Spleen (tissue), 7 donors: ENCODE results near the gene CLDN4.
"Not testable (repeated sequence)": the region's sequence is repeated elsewhere in the genome, so short reads cannot be mapped to it uniquely, and the experiment has no call there.

Experiments used
- POLR2AphosphoS5 ChIP-seq, 3 donors: sonication (generic); formaldehyde crosslinking; IDR thresholded peaks; one replicate each; pipeline ENCODE4 v1.5.1; 2017; ENCODE audit warnings: antibody characterized with exemption in 3 of 3
- TF ChIP-seq, protein P1 (sequence below), 11 experiments: fragments of 200-600 bp in 7 of 11; fragments of 450-650 bp in 4 of 11; sonication (generic) in 4 of 11; IDR thresholded peaks in 8 of 11; conservative IDR thresholded peaks in 3 of 11; 1 replicate in 7 of 11; 2 replicates in 4 of 11; pipeline versions ENCODE4 v1.4.0 to v1.8.0; 2016 to 2021; ENCODE audit warnings: antibody characterized with exemption in 11 of 11, inconsistent platforms in 4 of 11, mild to moderate bottlenecking in 1 of 11
- donor health status: DM: no; HTN: no; CAD: no; lungs with moderate emphysema.
- donor health status: DM: no; HTN: no; CAD: no.
- donor health status: DM: no; HTN: no; CAD: no.

DNA sequence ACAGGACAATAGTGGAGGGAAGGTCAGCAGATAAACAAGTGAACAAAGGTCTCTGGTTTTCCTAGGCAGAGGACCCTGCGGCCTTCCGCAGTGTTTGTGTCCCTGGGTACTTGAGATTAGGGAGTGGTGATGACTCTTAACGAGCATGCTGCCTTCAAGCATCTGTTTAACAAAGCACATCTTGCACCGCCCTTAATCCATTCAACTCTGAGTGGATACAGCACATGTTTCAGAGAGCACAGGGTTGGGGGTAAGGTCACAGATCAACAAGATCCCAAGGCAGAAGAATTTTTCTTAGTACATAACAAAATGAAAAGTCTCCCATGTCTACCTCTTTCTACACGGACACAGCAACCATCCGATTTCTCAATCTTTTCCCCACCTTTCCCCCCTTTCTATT, 34.1 kb upstream of the CLDN4 start:
- TF ChIP-seq, protein P1, sequence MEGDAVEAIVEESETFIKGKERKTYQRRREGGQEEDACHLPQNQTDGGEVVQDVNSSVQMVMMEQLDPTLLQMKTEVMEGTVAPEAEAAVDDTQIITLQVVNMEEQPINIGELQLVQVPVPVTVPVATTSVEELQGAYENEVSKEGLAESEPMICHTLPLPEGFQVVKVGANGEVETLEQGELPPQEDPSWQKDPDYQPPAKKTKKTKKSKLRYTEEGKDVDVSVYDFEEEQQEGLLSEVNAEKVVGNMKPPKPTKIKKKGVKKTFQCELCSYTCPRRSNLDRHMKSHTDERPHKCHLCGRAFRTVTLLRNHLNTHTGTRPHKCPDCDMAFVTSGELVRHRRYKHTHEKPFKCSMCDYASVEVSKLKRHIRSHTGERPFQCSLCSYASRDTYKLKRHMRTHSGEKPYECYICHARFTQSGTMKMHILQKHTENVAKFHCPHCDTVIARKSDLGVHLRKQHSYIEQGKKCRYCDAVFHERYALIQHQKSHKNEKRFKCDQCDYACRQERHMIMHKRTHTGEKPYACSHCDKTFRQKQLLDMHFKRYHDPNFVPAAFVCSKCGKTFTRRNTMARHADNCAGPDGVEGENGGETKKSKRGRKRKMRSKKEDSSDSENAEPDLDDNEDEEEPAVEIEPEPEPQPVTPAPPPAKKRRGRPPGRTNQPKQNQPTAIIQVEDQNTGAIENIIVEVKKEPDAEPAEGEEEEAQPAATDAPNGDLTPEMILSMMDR (IDR thresholded peaks at IDR 0.05 in 8 of 11, conservative IDR thresholded peaks at IDR 0.05 in 3 of 11) = not testable (repeated sequence)
- TF ChIP-seq POLR2AphosphoS5 (IDR thresholded peaks at IDR 0.05) = not testable (repeated sequence)
